ENCODE results near the gene COMMD3. TPM values are rescaled to one million over a fixed set of nuclear protein-coding genes. Genes with fewer than 3 reads are reported as not detected.
A peak's percentile ranks its signal among the peaks of the same experiment; 100 is the strongest.

COMMD3 gene
- total RNA-seq, 1 experiment from 2014 or later: 37.5 TPM

DNA sequence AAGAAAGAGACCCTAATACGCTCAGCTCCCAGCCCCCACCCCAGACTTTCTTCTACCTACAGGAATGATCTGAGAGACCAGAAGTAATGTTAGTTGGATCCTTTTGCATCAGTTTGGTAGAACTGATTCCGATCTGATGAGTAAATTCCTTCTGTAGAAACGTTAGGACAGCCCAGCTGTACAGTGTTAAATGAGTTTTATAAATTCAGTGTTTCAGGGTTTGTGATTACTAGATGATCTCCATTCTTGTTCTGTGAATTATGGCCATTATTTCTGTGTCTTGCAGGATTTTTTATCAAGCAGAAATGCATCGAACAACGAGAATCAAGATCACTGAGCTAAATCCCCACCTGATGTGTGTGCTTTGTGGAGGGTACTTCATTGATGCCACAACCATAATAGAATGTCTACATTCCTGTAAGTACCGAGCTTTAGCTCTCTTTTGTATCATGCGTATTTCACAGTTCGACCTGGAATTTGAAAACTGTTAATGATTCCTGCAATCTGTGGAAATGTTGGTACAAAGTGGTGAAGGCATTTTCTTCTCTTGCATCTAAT lies 10.0 kb downstream of the COMMD3 start:
- Histone ChIP-seq H3K9ac (ENCODE audit: low read length) (no peak overlapping the region), H3K27me3 (ENCODE audit: low read length) (no peaks in the 10 kb centered on the region; the same call in 1 of the 2 replicates), H3K9me3 (ENCODE audit: low read length) (no peaks in the 10 kb centered on the region), H3K27ac (ENCODE audit: low read length) (no peak overlapping the region), H4K20me1 (ENCODE audit: insufficient read depth, low read depth, low read length) (peaks cover 30% of the 10 kb centered on the region), H3K79me2 (ENCODE audit: low read length) (no peaks in the 10 kb centered on the region), H3K36me3 (ENCODE audit: insufficient read depth, low read length) (peaks cover 13% of the 10 kb centered on the region; the same call in 1 of the 2 replicates), H3K4me2 (ENCODE audit: low read depth, low read length, poor library complexity, severe bottlenecking) (peak overlapping the region; percentile 54), H3K4me1 (ENCODE audit: low read length) (peaks cover 32% of the 10 kb centered on the region), H2AFZ (ENCODE audit: low read length) (no peak overlapping the region), H3K9me2 (replicated peaks; ENCODE audit: insufficient read depth, low read length) (no peaks in the 10 kb centered on the region), H3K4me3 (ENCODE audit: low read length) (no peak overlapping the region)
- no peak for DNase-seq

DNA sequence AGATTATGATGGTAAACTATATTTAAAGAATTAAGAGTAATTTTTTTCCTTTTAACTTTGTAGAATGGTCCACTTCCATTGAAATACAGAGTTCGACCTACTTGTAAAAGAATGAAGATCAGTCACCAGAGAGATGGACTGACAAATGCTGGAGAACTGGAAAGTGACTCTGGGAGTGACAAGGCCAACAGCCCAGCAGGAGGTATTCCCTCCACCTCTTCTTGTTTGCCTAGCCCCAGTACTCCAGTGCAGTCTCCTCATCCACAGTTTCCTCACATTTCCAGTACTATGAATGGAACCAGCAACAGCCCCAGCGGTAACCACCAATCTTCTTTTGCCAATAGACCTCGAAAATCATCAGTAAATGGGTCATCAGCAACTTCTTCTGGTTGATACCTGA lies 13.0 kb downstream of the COMMD3 start:
- peaks cover 17% of the 10 kb centered on the region; the same call in 1 of the 2 replicates for H4K20me1 ChIP-seq (ENCODE audit: insufficient read depth, low read depth, low read length)
- H3K27ac ChIP-seq (ENCODE audit: low read length): no peak overlapping the region

GRCh38 chr10:22332116-22332692 lies 16.0 kb downstream of the COMMD3 start:
- Histone ChIP-seq H3K27me3 (ENCODE audit: low read length) (no peaks in the 10 kb centered on the region), H3K79me2 (ENCODE audit: low read length) (no peaks in the 10 kb centered on the region), H3K4me2 (ENCODE audit: low read depth, low read length, poor library complexity, severe bottlenecking) (no peak overlapping the region), H3K9me3 (ENCODE audit: low read length) (no peaks in the 10 kb centered on the region), H4K20me1 (ENCODE audit: insufficient read depth, low read depth, low read length) (no peaks in the 10 kb centered on the region), H2AFZ (ENCODE audit: low read length) (no peak overlapping the region), H3K36me3 (ENCODE audit: insufficient read depth, low read length) (peaks cover 13% of the 10 kb centered on the region; the same call in 1 of the 2 replicates), H3K4me3 (ENCODE audit: low read length) (no peak overlapping the region), H3K9ac (ENCODE audit: low read length) (no peak overlapping the region), H3K4me1 (ENCODE audit: low read length) (no peaks in the 10 kb centered on the region), H3K9me2 (replicated peaks; ENCODE audit: insufficient read depth, low read length) (no peaks in the 10 kb centered on the region), H3K27ac (ENCODE audit: low read length) (no peak overlapping the region)
- DNase-seq: no peak

More for the DNA sequence above, 13.0 kb downstream of the COMMD3 start:
- no peaks in the 10 kb centered on the region for H3K9me3 ChIP-seq (ENCODE audit: low read length)
- peaks cover 13% of the 10 kb centered on the region; the same call in 1 of the 2 replicates for H3K36me3 ChIP-seq (ENCODE audit: insufficient read depth, low read length)
- no peak overlapping the region for H2AFZ ChIP-seq (ENCODE audit: low read length)
- H3K4me3 ChIP-seq (ENCODE audit: low read length): no peak overlapping the region
- H3K4me1 ChIP-seq (ENCODE audit: low read length): peaks cover 11% of the 10 kb centered on the region
- H3K4me2 ChIP-seq (ENCODE audit: low read depth, low read length, poor library complexity, severe bottlenecking): no peak overlapping the region
- H3K9ac ChIP-seq (ENCODE audit: low read length): no peak overlapping the region
- H3K79me2 ChIP-seq (ENCODE audit: low read length): no peaks in the 10 kb centered on the region
- H3K9me2 ChIP-seq (replicated peaks; ENCODE audit: insufficient read depth, low read length): no peaks in the 10 kb centered on the region
- no peak for DNase-seq
- H3K27me3 ChIP-seq (ENCODE audit: low read length): no peaks in the 10 kb centered on the region

DNA sequence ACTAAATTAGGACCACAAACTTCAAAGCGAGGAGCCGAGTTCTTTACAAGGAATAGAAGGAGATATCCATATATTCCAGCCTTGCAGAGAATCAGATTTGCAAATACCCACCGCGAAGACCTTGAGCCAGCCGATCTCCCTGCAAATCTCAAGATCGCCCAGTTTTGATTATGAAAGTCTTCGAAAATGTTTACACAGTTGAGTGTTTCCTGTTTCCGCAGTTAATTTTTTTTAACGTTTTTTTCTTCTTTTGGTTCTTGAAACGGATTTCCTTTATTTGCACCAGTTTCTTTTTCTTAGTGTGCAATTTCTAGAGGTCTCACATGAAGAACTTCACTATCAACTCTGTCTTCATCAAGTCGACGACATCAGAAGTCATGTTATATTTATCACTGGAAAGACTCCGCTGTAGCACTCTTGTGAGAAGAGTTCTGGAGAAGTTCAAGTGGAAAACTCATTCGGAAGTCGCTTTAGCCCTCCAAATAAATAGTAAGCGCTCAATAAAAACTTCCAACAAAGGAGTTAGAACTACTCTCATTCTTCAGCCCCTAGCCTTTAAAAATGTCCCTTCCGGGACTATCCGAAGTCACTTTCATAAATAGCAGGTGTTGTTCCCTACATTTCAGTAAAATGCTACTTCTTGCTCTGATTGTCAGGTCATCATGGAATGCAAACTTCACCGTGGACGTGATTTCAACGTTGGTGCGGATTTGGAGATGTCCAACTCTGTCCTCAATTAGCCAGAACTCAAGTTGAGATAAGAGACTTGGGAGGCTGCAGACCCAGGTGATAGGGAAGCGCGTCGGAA lies 17.2 kb downstream of the COMMD3 start:
- no peak overlapping the region for H3K4me3 ChIP-seq (ENCODE audit: low read length)
- H4K20me1 ChIP-seq (ENCODE audit: insufficient read depth, low read depth, low read length): no peaks in the 10 kb centered on the region
- H3K9me2 ChIP-seq (replicated peaks; ENCODE audit: insufficient read depth, low read length): no peaks in the 10 kb centered on the region
- H3K9me3 ChIP-seq (ENCODE audit: low read length): no peaks in the 10 kb centered on the region
- H3K36me3 ChIP-seq (ENCODE audit: insufficient read depth, low read length): peaks cover 9% of the 10 kb centered on the region; the same call in 1 of the 2 replicates
- no peak overlapping the region for H3K9ac ChIP-seq (ENCODE audit: low read length)
- no peaks in the 10 kb centered on the region for H3K79me2 ChIP-seq (ENCODE audit: low read length)
- peaks cover 6% of the 10 kb centered on the region; the same call in 1 of the 2 replicates for H3K4me1 ChIP-seq (ENCODE audit: low read length)
- H3K27me3 ChIP-seq (ENCODE audit: low read length): no peaks in the 10 kb centered on the region
- no peak overlapping the region for H2AFZ ChIP-seq (ENCODE audit: low read length)
- DNase-seq: no peak
- H3K4me2 ChIP-seq (ENCODE audit: low read depth, low read length, poor library complexity, severe bottlenecking): no peak overlapping the region
- no peak overlapping the region for H3K27ac ChIP-seq (ENCODE audit: low read length)

- Histone ChIP-seq H3K9me3 (ENCODE audit: low read length) (no peaks in the 10 kb centered on the region), H2AFZ (ENCODE audit: low read length) (no peak overlapping the region), H3K36me3 (ENCODE audit: insufficient read depth, low read length) (peaks cover 9% of the 10 kb centered on the region; the same call in 1 of the 2 replicates), H4K20me1 (ENCODE audit: insufficient read depth, low read depth, low read length) (no peaks in the 10 kb centered on the region), H3K9me2 (replicated peaks; ENCODE audit: insufficient read depth, low read length) (no peaks in the 10 kb centered on the region), H3K27ac (ENCODE audit: low read length) (no peak overlapping the region), H3K4me2 (ENCODE audit: low read depth, low read length, poor library complexity, severe bottlenecking) (no peak overlapping the region), H3K4me3 (ENCODE audit: low read length) (no peak overlapping the region), H3K9ac (ENCODE audit: low read length) (no peak overlapping the region), H3K27me3 (ENCODE audit: low read length) (no peaks in the 10 kb centered on the region), H3K79me2 (ENCODE audit: low read length) (no peaks in the 10 kb centered on the region), H3K4me1 (ENCODE audit: low read length) (peaks cover 12% of the 10 kb centered on the region)
- DNase-seq: no peak
Observed at GRCh38 chr10:22333975-22334282, 17.7 kb downstream of the COMMD3 start.

DNA sequence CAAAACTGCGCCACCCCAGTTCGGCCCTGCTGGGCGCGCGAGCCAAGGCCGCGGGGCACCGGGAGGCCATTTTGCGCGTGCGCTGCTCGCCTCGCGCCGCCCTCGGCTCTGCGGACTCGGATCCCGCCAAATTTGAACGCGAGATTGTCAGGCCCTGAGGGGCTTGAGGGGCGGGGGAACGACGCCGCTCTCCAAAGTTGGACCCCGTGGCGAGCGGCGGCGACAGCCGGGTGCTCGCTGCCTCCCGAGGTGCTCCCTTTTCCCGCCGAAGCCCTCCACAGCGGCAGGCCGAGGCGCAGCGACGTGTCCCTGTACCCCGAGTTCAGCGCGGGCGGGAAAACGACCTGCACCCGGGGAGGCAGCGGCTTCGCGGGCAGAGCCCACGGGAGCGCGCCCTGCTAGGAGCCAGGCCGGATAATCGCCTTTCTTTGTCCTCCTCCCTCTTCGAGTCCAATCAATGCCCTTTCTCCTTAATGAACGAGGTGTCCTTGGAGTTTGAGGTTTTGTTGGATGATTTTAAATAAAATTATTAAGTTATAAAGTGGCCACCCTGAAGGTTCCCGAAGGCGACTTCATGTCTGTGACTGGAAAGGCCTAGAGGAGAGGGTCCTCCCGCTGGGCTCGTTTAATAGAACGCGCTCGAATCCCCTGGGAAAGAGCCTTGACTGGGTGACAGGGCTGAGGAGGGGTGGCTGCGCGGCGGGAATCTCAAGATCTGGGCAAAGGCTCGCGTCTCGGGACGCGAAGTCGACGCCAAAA lies 18.4 kb downstream of the COMMD3 start:
- H3K9ac ChIP-seq (ENCODE audit: low read length): no peak overlapping the region
- H3K9me3 ChIP-seq (ENCODE audit: low read length): no peaks in the 10 kb centered on the region
- H3K4me3 ChIP-seq (ENCODE audit: low read length): no peak overlapping the region
- H3K79me2 ChIP-seq (ENCODE audit: low read length): no peaks in the 10 kb centered on the region
- no peaks in the 10 kb centered on the region for H3K27me3 ChIP-seq (ENCODE audit: low read length)
- H4K20me1 ChIP-seq (ENCODE audit: insufficient read depth, low read depth, low read length): no peaks in the 10 kb centered on the region
- DNase-seq: no peak
- no peaks in the 10 kb centered on the region for H3K9me2 ChIP-seq (replicated peaks; ENCODE audit: insufficient read depth, low read length)
- peaks cover 4% of the 10 kb centered on the region; the same call in 1 of the 2 replicates for H3K36me3 ChIP-seq (ENCODE audit: insufficient read depth, low read length)
- peaks cover 16% of the 10 kb centered on the region for H3K4me1 ChIP-seq (ENCODE audit: low read length)
- H2AFZ ChIP-seq (ENCODE audit: low read length): no peak overlapping the region
- H3K27ac ChIP-seq (ENCODE audit: low read length): no peak overlapping the region
- H3K4me2 ChIP-seq (ENCODE audit: low read depth, low read length, poor library complexity, severe bottlenecking): no peak overlapping the region

DNA sequence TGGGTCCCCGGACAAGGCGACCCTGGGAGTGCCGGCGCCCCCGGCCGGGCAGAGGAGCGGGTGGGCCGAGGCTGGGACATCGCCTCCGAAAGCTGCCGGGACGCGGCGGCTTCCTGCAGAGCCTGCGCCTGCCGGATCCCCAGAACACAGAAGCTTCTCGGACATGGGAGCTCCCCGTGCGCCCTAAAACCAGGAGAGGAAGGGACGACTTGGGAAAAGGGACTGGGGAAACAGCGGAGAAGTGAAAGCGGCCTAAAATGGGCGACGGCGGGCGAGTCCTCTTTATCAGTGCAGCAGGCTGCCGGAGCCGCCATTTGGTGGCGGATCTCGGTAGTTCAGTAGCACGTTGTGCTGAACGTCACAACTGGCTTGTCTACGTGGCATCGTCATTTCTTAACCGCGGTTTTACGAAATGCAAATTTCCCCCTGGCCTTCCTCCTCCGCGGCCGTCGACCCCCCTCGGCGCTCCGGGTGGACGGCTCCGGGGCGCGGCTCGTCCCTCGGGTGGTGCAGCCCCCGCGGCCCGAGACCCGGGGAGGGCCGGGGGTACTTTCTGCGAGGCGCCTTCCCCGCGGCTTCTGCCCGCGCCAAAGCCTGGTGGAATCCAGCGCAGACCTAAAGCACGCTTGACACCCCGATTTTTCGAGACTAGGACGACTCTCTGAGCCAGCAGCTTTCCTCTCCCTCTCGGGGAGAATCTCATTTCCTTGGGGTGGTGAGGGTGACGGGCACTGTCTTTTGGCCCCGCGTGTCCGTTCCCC lies 19.2 kb downstream of the COMMD3 start:
- Histone ChIP-seq H3K9me2 (replicated peaks; ENCODE audit: insufficient read depth, low read length) (no peaks in the 10 kb centered on the region), H3K27ac (ENCODE audit: low read length) (no peak overlapping the region), H3K79me2 (ENCODE audit: low read length) (no peaks in the 10 kb centered on the region), H3K9me3 (ENCODE audit: low read length) (no peaks in the 10 kb centered on the region), H3K4me2 (ENCODE audit: low read depth, low read length, poor library complexity, severe bottlenecking) (no peak overlapping the region), H3K4me3 (ENCODE audit: low read length) (no peak overlapping the region), H3K36me3 (ENCODE audit: insufficient read depth, low read length) (no peaks in the 10 kb centered on the region), H3K4me1 (ENCODE audit: low read length) (peaks cover 21% of the 10 kb centered on the region), H2AFZ (ENCODE audit: low read length) (no peak overlapping the region), H3K9ac (ENCODE audit: low read length) (no peak overlapping the region), H4K20me1 (ENCODE audit: insufficient read depth, low read depth, low read length) (no peaks in the 10 kb centered on the region), H3K27me3 (ENCODE audit: low read length) (no peaks in the 10 kb centered on the region)
- no peak for DNase-seq

Data from Karpas-422 (cell line).